ENCODE data around the gene VDAC1. TPM values are rescaled to one million over a fixed set of nuclear protein-coding genes. Genes with fewer than 3 reads are reported as not detected.
A peak's percentile ranks its signal among the peaks of the same experiment; 100 is the strongest.

VDAC1 gene
- total RNA-seq, 1 donor from 2014 or later = 125 TPM

DNA sequence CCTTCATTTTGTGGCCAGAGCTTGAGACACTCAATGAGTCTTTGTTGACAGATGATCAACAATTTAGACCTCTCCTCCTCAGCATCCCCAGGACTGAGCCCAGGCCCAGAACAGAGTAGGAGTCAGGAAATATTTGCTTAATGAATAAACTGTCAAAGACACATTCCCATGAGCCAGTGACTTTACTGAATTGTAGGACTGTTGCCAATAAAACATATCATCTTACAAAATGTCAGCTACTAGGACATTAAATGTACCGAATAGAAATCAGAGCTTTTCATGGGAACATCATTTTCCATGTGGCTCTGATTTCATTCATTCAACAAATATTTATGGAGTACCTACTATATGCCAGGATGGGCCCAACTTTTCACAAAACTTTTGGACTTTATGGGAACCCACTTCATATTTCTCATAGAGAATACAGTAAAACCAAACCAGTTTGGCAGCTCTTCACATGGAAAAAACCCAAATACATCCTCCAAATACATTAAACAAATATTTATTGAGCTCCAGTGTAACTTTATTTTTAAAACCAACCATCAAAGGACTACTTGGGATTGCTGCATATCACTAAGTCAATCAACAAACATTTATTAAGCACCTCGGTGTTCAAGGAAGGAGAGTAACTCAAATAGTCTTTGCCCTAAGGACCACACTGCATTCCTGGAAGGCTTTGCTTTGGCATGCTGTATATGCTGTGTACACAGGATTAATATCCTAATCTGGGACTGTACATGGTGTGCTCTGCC, 11.4 kb downstream of the VDAC1 start:
- no peak overlapping the region for H3K27ac ChIP-seq
- ATAC-seq = peak; percentile 26 to 31
- peaks cover 29% of the 10 kb centered on the region for H3K36me3 ChIP-seq
- no peaks in the 10 kb centered on the region for H3K9me3 ChIP-seq
- no peak for DNase-seq
- intact Hi-C loops (cut with DNase I) = no loop called here
- TF ChIP-seq, protein P1, sequence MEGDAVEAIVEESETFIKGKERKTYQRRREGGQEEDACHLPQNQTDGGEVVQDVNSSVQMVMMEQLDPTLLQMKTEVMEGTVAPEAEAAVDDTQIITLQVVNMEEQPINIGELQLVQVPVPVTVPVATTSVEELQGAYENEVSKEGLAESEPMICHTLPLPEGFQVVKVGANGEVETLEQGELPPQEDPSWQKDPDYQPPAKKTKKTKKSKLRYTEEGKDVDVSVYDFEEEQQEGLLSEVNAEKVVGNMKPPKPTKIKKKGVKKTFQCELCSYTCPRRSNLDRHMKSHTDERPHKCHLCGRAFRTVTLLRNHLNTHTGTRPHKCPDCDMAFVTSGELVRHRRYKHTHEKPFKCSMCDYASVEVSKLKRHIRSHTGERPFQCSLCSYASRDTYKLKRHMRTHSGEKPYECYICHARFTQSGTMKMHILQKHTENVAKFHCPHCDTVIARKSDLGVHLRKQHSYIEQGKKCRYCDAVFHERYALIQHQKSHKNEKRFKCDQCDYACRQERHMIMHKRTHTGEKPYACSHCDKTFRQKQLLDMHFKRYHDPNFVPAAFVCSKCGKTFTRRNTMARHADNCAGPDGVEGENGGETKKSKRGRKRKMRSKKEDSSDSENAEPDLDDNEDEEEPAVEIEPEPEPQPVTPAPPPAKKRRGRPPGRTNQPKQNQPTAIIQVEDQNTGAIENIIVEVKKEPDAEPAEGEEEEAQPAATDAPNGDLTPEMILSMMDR (IDR thresholded peaks at IDR 0.05) = no peak
- H3K4me3 ChIP-seq = no peak overlapping the region
- peaks cover 51% of the 10 kb centered on the region for H3K4me1 ChIP-seq
- no peaks in the 10 kb centered on the region for H3K27me3 ChIP-seq (ENCODE audit: low read depth)

DNA sequence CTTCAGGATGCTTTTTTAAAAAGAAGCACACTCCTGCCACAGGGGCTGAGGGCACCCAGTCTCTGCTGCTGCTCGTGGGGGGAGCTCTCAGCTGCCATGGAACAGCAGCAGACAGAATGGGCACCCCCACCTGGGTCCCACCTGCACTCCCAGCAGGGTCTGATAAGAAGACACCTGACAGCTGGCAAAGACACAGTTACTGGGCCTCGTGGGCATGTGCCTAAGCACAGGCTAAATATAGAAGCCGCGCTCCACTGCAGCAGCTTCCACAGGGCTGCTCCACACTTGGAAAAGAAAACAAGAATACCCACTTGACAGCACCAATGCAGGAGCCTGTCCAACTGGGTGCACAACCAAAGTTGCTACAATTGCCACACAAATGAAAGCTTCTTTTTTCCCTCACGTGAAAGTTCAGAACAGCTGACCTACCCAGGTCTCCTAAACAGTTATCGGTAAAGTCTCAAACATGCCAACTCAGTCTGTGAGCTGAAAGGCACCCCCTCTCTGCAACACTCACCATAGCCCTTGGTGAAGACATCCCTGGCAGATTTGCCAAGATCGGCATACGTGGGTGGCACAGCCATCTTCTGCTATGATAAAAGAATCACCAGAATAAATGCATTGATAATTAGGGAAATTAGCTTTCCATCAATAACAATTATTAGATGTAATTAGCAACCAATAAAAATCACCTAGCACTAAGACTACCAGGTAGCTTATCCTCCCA, 12.2 kb downstream of the VDAC1 start:
- ATAC-seq = peak; percentile 46 to 54
- Histone ChIP-seq H3K4me1 (peaks cover 49% of the 10 kb centered on the region), H3K36me3 (peaks cover 37% of the 10 kb centered on the region), H3K4me3 (no peak overlapping the region), H3K27ac (no peak overlapping the region), H3K27me3 (ENCODE audit: low read depth) (no peaks in the 10 kb centered on the region), H3K9me3 (no peaks in the 10 kb centered on the region)
- intact Hi-C loops (cut with DNase I) = no loop called here
- TF ChIP-seq, protein P1 (IDR thresholded peaks at IDR 0.05) = no peak
- DNase-seq = no peak

DNA sequence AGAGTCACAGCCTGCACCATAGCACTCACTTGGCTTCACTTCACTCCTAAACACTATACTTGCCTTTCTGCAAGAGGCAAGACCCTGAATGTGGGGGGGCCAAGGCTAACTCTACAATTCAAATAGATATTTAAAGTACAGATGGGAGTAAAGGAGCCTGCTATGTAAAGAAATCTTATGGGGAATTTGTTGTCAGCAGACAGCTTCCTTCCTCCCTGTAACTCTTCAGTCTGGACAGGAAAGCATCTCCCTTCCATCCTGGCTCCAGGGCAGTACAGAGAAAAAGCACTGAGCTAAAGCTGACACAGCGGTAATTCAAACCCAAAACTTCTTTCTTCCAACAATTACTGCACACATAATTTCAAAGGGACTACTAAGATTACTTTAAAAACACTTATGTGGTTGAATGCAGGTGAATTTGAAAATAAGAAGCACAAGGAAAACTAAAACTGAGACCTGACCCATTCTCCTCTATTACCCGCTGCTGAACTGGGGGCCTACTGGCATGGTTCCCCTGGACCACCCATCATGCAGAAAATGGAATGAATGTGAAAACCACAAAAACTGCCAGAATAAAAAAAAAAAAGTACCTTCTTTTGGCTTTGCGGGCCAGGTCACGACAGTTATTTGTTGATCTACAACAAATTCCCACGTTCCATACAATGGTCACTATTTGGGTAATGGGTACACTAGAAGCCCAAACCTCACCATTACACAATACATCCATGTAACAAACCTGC, 13.4 kb downstream of the VDAC1 start:
- H3K27ac ChIP-seq = no peak overlapping the region

DNA sequence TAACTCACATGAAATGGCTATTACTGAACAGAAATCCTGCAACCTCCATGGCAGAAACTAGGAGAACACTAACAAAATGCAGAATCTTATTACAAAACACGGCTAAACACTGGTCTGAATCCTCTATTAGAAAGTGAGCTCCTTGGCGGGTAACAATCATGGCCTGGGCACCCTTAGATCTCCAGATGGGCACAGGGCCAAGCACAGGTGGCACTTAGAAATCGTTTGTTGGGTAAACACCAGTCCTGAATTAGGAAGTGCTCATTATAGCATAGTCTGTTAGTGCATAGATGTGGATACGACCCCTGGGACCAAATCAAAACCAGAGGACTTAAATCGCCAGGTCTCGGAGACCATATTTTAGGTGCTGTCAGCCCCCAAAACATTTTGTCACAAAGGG, 14.4 kb downstream of the VDAC1 start:
- TF ChIP-seq, protein P1 (IDR thresholded peaks at IDR 0.05) = no peak
- no peaks in the 10 kb centered on the region for H3K27me3 ChIP-seq (ENCODE audit: low read depth)
- H3K4me3 ChIP-seq = no peak overlapping the region
- DNase-seq = no peak
- no peaks in the 10 kb centered on the region for H3K9me3 ChIP-seq
- no peak overlapping the region for H3K27ac ChIP-seq
- peaks cover 31% of the 10 kb centered on the region for H3K4me1 ChIP-seq
- intact Hi-C loops (cut with DNase I) = no loop called here
- peaks cover 59% of the 10 kb centered on the region for H3K36me3 ChIP-seq
- ATAC-seq = no peak

More for the DNA sequence above, 13.4 kb downstream of the VDAC1 start:
- Histone ChIP-seq H3K27me3 (ENCODE audit: low read depth) (no peaks in the 10 kb centered on the region), H3K4me3 (no peak overlapping the region), H3K36me3 (peaks cover 50% of the 10 kb centered on the region), H3K4me1 (peaks cover 40% of the 10 kb centered on the region), H3K9me3 (no peaks in the 10 kb centered on the region)
- intact Hi-C loops (cut with DNase I) = no loop called here
- ATAC-seq (no peak), DNase-seq (no peak)
- TF ChIP-seq, protein P1 (IDR thresholded peaks at IDR 0.05) = no peak

DNA sequence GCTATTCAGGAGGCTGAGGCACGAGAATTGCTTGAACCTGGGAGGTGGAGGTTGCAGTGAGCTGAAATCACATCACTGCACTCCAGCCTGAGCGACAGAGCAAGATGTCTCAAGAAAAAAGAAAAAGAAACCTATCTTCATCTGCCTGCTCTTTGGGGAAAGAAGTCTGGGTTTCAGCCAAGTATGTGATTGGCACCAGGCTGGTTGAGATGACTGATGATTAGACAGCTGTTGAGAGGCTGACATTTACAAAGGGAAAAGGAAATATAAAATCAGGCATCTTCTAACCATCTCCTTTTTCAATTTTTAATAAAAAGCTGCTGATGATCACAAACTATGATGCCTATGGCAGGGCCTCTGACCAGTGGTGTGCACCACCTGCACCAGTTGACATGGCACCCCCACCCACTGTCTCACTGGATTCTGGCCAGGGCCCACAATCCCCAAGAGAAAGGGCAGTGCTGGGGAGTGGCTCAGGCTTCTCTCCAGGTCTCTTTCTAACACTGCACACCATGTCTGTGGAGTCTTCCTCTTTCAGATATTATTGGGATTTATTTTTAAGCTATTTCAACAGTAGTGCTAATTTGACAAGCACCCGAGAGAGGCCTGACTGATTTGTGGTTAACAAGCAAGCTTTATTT, 19.1 kb downstream of the VDAC1 start:
- DNase-seq (no peak), ATAC-seq (peak in 1 of 2 donors; percentile 19)
- TF ChIP-seq, protein P1 (IDR thresholded peaks at IDR 0.05) = no peak
- no peaks in the 10 kb centered on the region for H3K9me3 ChIP-seq
- H3K27ac ChIP-seq = no peak overlapping the region
- no peaks in the 10 kb centered on the region for H3K27me3 ChIP-seq (ENCODE audit: low read depth)
- peaks cover 94% of the 10 kb centered on the region for H3K36me3 ChIP-seq
- no peak overlapping the region for H3K4me3 ChIP-seq
- intact Hi-C loops (cut with DNase I) = no loop called here
- no peaks in the 10 kb centered on the region for H3K4me1 ChIP-seq
